ENCODE data around the gene SLC10A1.
"Not testable (repeated sequence)": the region's sequence is repeated elsewhere in the genome, so short reads cannot be mapped to it uniquely, and the experiment has no call there.

The SLC10A1 gene

DNA sequence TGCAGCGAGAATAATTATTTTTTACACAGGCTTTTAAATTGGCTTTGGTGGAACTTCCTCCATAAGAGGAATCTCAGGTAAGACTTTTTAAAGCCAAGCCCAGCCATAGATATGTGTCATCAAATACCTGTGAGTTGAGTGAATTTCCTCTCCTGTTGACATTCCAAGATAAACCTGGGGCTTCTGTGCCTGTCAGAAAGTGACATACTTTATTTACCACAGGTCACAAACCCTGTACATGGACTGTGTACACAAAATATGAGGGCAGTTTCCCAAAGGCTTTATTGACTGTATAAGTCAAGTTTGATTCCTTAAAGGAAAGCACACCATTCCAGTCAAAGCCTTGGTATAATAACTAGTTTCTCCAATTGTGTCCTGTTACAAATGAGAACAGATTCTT lies 56.0 kb downstream of the SLC10A1 start:
- no peak for DNase-seq
- TF ChIP-seq GATA1 (IDR thresholded peaks at IDR 0.05; ENCODE audit: low read depth, low read length) (no peak), POLR2A (IDR thresholded peaks at IDR 0.05; ENCODE audit: low read length) (no peak)

GRCh38 chr14:69736405-69736804 lies 60.6 kb downstream of the SLC10A1 start:
- not testable (repeated sequence) for DNase-seq

GRCh38 chr14:69731919-69732598 lies 65.0 kb downstream of the SLC10A1 start:
- not testable (repeated sequence) for DNase-seq

- DNase-seq = no peak
- no peak for TF ChIP-seq POLR2A (IDR thresholded peaks at IDR 0.05; ENCODE audit: low read length)
Observed at GRCh38 chr14:69727860-69728259, 69.2 kb downstream of the SLC10A1 start.

DNA sequence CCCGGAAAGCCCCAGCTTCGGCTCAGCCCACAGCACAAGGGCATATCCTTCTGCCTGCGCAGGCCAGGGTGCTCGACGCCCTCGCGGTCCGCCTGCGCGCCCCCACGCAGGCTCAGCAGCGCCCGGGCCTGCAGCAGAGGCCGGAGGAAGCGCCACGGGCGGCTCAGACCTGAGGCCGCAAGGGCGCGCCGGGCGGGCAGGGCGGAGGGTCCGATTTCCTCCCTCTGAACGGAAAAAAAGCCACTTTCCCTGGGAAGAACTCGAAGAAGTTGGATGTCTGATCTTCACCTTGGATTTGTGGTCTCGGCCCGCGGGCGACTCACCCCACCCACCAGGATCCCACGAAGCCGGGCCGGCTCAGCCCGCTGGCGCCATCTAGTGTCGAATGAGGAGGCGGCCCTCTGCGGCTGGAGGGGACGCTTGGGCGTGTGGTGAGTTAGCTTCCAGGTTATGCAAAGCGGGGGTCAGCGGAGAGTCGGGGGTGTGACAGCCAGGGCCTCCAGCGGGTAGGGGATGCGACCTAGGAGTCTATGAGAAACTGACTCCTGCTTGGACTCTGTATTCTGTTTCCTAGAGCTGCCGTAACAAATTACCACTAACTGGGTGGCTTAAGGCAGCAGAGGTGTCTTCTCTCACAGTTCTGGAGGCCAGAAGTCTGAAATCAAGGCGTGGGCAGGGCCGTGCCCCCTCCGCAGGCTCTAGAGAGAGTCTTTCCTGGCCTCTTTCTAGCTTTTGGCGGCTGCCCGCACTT lies 70.1 kb downstream of the SLC10A1 start:
- peak; percentile 82 to 90 for DNase-seq
- TF ChIP-seq GATA1 (IDR thresholded peaks at IDR 0.05; ENCODE audit: low read depth, low read length) (no peak), POLR2A (IDR thresholded peaks at IDR 0.05; ENCODE audit: low read length) (no peak)

All from erythroblast (primary cell).